Activated naive CD4-positive, alpha-beta T cell treated with anti-CD3 and anti-CD28 coated beads, Interleukin-2, amount 50 U/mL, for 16 hours (primary cell): Measurements from ENCODE around the gene FBXO42.
A peak's percentile ranks its signal among the peaks of the same experiment; 100 is the strongest.
"Not testable (repeated sequence)": the region's sequence is repeated elsewhere in the genome, so short reads cannot be mapped to it uniquely, and the experiment has no call there.

Experiments
- DNase-seq: peaks from one replicate; pipeline ENCODE4 v3.0.0-alpha.2; 2020

FBXO42 gene

GRCh38 chr1:16241221-16241708 is 111.0 kb downstream of the FBXO42 start:
- no peak for DNase-seq

- DNase-seq, result no peak
Observed at GRCh38 chr1:16239972-16240491, 112.2 kb downstream of the FBXO42 start.

- DNase-seq, result no peak
Observed at GRCh38 chr1:16237343-16237830, 114.9 kb downstream of the FBXO42 start.

- peak; percentile 96 for DNase-seq
Observed at GRCh38 chr1:16236511-16237342, 115.6 kb downstream of the FBXO42 start, which contains the start of gene CPLANE2. Gene CPLANE2, minus strand, starts transcription at chr1:16237183. Its CDS starts 441 bp downstream, at chr1:16236742.

GRCh38 chr1:16235944-16236510 is 116.3 kb downstream of the FBXO42 start:
- peak; percentile 62 for DNase-seq

- no peak for DNase-seq
Observed at GRCh38 chr1:16235347-16235746, 116.9 kb downstream of the FBXO42 start.

GRCh38 chr1:16233431-16233830 is 118.8 kb downstream of the FBXO42 start:
- no peak for DNase-seq

GRCh38 chr1:16232316-16232710 is 120.0 kb downstream of the FBXO42 start:
- DNase-seq, result no peak

GRCh38 chr1:16231331-16232315 is 120.7 kb downstream of the FBXO42 start:
- no peak for DNase-seq

- no peak for DNase-seq
Observed at GRCh38 chr1:16230744-16231143, 121.5 kb downstream of the FBXO42 start.

- DNase-seq, result no peak
Observed at GRCh38 chr1:16229976-16230740, 122.1 kb downstream of the FBXO42 start.

- no peak for DNase-seq
Observed at GRCh38 chr1:16226490-16227179, 125.6 kb downstream of the FBXO42 start.

- DNase-seq, result no peak
Observed at GRCh38 chr1:16226129-16226489, 126.2 kb downstream of the FBXO42 start.

- no peak for DNase-seq
Observed at GRCh38 chr1:16224472-16224871, 127.8 kb downstream of the FBXO42 start.

GRCh38 chr1:16222716-16223115 is 129.6 kb downstream of the FBXO42 start:
- DNase-seq, result not testable (repeated sequence)

- DNase-seq, result no peak
Observed at GRCh38 chr1:16221499-16221898, 130.8 kb downstream of the FBXO42 start.

GRCh38 chr1:16219968-16220500 is 132.2 kb downstream of the FBXO42 start:
- DNase-seq, result no peak

- no peak for DNase-seq
Observed at GRCh38 chr1:16218674-16219071, 133.6 kb downstream of the FBXO42 start.

GRCh38 chr1:16218014-16218673 is 134.1 kb downstream of the FBXO42 start:
- DNase-seq, result no peak

GRCh38 chr1:16217061-16217785 is 135.1 kb downstream of the FBXO42 start:
- peak; percentile 91 for DNase-seq
